GM19438 (cell line): ENCODE measurements around the gene CLASP1.
"Not testable (repeated sequence)": the region's sequence is repeated elsewhere in the genome, so short reads cannot be mapped to it uniquely, and the experiment has no call there.

ENCODE experiments used
- ATAC-seq: cut with Tn5 transposase; IDR thresholded peaks from one replicate; pipeline ENCODE4 v1.9.1; 2021; ENCODE audit warnings: low read depth; ENCODE audit not compliant: unreplicated experiment

Gene CLASP1

DNA sequence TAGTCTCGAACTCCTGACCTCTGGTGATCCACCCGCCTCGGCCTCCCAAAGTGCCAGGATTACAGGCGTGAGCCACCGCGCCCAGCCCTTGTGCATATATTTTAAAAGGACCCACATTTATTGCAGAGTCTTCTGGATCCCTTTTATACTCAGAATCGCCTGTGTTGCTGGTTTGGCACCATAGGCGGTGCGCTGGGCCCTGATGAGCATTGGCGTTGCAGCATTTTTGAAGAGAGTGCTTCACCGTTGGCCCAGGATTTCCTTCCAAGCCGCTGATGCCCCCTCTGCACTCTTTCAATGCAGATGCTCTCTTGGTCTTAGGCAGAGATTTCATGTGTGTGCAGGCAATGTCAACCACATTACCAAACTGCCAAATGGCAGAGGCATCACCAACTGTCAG lies 350.8 kb downstream of the CLASP1 start:
- no peak for ATAC-seq

DNA sequence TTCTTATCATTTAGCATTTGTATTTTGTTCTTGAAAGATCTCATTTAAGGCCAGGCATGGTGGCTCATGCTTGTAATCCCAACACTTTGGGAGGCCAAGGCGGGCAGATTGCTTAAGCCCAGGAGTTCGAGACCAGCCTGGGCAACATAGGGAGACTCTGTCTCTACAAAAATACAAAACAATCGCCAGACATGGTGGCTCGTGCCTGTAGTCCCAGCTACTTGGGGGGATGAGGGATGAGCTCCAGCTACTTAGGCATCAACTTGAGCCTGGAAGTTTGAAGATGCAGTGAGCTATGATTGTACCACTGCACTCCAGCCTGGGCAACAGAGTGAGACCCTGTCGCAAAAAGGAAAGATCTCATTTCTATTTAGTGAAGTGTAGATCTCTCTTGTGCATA lies 351.4 kb downstream of the CLASP1 start:
- ATAC-seq, result not testable (repeated sequence)

DNA sequence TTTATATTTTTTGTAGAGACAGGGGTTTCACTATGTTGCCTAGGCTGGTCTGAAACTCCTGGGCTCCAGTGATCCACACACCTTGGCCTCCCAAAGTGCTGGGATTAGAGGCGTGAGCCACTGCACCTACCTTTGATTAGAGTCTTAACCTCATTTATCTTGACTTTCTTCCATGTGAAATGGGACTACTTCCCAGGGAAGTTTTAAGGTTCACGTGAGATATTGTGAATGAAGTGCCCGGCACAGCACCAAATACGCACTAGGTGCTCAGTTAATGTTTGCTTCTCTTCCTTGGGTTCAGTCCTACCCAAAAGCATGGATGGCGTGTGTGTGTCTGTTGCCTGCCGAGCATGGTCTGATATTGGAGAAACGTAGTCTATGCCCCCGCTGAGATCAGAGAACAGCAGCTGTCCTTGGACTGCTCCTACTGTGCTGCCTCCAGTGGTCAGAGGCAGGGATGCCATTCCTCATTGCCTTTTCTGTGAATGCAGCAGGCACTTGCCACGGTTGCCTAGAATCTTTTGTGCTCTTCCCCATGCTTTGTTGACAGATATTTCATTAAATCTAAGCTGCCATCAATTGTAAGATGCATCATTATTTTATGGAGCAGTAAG lies 351.9 kb downstream of the CLASP1 start:
- no peak for ATAC-seq

DNA sequence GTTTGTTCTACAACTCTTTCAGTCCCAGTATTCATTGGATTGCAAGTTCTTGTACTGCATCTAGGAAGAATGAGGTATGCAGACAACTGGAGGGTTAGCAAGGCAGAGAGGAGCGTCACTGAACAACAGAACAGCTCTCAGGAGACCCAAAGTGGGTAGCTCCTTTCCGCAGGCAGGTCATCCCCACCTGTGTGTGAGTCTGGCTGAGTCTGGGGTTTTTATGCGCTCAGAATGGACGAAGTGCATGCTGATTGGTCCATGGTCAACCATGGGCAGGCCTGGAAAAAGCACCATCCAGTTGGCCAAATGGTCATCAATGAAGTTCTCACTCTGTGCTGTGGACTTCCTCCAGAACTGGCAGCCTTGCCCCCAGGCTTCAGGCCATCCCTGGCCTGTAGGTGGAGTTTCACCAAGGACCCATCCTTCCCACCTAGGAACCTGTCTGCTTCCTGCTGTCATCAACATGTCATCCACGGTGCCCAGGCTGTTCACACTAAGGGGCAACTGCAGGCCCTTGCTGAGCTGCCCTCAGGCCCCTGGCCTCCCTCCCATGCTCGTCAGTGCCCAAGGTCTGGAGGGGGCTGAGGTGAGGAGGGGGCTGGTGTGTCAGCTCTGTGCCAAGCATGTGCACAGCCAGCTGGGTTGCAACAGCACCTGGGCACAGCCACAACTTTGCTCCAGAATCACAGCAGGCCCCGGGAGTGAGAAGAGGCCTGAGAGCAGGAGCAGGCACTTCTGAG lies 353.2 kb downstream of the CLASP1 start:
- no peak for ATAC-seq

DNA sequence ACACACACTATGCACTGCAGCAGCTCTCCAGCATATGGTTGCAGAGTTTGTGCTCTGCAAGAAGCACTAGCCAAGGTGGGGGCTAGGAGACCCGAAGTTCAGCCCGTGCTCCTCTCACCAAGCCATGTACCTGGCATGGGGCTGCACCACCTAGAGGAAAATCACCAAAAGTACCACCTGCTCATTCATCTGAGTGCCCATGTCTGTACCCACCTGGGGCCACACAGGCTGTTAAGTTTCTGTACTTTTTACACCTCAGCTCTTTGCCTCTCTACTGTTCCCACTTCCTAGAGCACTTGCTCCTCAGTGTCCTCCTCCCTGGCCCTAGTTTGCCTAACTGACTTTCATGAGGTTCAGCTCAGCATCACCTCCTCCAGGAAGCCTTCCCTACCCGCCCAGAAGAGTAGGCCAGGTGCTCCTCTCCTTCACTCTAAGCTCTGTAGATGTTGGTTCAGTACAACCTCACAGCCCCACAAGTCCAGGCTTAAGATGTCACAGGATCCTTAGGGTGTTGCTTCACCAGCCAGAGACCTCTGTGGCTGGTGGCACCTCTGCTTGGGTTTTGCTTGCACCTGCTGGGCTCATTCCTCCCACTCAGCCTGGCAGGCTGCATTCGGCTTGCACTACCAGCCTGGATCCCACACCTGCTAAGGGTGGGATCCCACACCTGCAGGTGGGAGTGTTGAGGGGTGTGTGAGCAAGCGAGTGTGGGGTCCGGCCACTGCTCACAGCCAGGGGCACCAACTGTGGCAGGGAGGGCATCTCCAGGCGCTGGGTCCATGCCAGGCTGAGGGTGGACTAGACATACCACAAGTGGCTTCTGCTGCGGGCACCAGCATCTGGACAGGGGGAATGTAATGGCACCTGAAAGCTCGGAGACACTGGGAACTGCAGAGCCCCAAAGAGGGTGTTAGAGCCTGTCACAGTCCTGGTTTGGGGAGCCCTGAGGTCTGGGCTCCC lies 354.1 kb downstream of the CLASP1 start:
- no peak for ATAC-seq

DNA sequence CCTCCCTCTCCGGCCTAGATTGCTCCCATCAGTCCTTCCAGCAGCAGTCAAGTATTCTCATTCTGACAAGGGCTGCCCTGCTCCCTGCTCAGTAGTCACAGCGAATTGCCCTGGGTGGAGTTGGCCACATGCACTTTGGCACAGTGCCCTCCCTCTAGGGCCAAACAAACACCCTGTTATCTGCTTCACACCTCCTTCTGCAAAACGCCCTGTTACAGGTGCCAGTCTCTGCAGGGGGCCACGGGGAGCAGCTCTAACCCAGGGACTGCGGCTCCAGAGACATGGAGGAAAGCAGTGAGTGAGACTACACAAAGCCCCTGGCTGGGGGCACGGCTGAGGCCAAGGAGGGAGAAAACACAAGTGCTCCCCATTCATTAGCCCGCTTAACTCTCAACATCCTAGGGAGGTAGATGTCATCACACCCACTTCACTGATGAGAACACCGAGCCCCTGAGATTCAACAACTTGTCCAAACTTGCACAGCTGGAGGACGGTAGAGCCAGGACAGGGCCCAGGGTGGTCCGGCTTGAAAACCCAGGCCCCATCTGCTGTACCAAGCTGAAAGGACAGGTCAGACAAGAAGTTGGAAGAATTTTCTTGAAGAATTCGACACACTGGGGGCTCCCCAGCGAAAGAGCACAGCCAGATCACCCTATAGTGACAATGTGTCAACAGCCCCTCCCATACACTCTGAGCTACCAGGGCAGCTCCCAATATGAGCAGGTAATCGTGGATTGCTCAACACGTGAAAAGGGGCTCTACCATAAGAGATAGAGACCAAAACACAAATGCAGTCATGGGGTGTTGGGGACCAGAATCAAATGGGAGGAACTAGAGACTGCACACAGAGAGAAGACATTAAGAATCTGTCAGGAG lies 355.6 kb downstream of the CLASP1 start:
- ATAC-seq, result no peak

DNA sequence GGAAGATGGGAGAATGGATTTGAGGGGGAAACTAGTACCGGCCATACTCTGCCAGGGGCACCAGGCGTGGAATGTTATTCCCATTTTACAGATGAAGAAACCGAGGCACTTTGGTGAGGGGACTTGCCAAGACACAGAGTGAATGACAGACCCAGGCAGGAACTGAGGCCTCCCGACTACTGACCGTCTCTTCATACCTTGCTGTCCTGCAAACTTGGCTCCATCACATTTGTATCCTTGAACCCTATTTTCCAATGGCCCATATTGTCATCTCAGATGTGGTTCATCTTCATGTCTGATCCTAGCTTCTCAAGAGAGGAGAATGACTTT lies 358.0 kb downstream of the CLASP1 start:
- no peak for ATAC-seq

DNA sequence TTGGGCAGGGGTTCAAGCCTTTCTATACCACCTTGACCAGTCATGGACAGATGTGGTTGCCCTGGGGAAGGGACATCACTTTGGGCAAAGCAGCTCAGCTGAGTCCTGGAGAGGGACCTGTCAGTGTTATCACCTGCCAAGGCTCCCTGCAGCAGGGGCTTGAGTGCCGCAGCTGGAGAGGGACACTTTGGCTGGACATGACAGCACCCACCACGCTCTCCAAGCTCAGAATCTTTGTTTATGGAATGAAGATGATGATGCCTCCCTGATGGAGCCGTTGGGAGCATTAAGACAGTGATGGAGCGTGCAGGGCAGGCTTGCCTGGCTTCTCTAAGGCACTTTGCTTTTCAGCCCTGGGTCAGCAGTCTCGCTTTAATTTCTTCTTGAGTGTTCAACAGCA lies 360.0 kb downstream of the CLASP1 start:
- no peak for ATAC-seq

DNA sequence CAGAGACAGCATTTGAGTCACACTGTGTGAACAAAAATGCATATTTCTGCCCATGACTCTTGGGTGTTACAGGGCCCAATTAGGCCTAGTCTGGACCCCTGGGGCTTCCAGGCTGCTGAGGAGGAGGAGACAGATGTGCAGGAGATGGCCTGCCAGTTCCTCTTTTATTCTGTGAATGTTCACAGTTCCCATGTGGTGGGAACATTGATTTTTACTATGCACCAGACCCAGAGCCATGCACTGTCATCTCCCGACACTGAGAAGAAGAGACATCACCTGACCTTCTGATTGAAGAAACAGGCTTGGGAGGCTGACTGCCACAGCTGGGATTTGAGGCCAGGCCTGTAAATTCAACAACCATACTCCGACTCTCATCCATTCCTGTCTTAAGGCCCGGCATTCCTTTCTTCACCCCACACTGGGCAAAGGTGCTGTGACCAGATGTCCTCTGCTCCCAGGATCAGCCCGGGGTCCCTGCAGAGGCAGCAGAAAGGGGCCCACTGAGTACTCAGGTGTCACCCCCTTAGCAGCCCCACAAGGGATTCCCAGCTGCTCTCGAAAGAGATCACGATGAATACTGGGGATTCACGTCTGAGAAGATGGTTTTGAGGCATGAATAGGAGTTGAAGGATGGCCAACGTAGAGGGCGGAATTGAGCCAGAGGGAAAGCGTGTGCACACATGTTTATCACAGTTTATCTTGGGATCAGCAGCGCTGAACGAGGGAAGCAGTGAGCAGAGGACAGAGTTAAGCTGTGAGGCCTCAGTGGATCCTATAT lies 360.6 kb downstream of the CLASP1 start:
- no peak for ATAC-seq

DNA sequence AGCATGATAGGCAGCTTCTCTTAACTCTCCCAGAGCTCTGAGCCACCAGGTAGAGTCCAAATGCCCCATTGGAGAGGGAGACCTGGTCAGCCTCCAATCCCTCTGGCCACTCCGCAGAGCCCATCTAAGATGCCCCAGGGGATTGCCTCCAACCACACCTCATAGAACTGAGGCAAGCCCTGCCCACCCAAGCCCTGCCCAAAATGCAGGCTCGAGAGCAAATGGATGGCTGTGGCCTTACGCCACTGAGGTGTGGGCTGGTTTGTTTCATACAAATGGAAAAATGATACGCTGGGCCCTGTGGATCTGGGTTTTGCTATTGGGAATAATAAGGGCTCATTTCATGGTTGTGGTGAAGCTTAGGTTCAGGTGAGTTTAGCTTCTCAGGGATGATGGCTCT lies 361.3 kb downstream of the CLASP1 start:
- no peak for ATAC-seq
